Ishikawa (cell line): ENCODE measurements around the gene GALT.
A peak's percentile ranks its signal among the peaks of the same experiment; 100 is the strongest.

Source experiments
- CEBPB ChIP-seq: IDR thresholded peaks from 2 replicates; pipeline ENCODE4 v1.6.1; 2012
- CREB1 ChIP-seq: IDR thresholded peaks from 2 replicates; pipeline ENCODE4 v1.6.1; 2012; ENCODE audit warnings: low read depth
- EGR1 ChIP-seq: IDR thresholded peaks from 2 replicates; pipeline ENCODE4 v1.6.1; 2012
- EP300 ChIP-seq: IDR thresholded peaks from 2 replicates; pipeline ENCODE4 v1.6.1; 2012; ENCODE audit warnings: borderline replicate concordance
- FOXM1 ChIP-seq: IDR thresholded peaks from 2 replicates; pipeline ENCODE4 v1.6.1; 2012; ENCODE audit warnings: low read depth, borderline replicate concordance
- NFIC ChIP-seq: IDR thresholded peaks from 2 replicates; pipeline ENCODE4 v1.6.1; 2012
- RAD21 ChIP-seq: IDR thresholded peaks from 2 replicates; pipeline ENCODE4 v1.6.1; 2012; ENCODE audit warnings: low read depth
- TAF1 ChIP-seq: IDR thresholded peaks from 2 replicates; pipeline ENCODE4 v1.6.1; 2012; ENCODE audit warnings: low read depth, mild to moderate bottlenecking
- TCF12 ChIP-seq: IDR thresholded peaks from 2 replicates; pipeline ENCODE4 v1.6.1; 2012; ENCODE audit warnings: low read depth
- TEAD4 ChIP-seq: IDR thresholded peaks from 2 replicates; pipeline ENCODE4 v1.6.1; 2012
- USF1 ChIP-seq: IDR thresholded peaks from 2 replicates; pipeline ENCODE4 v1.6.1; 2012
- YY1 ChIP-seq: IDR thresholded peaks from 2 replicates; pipeline ENCODE4 v1.6.1; 2012; ENCODE audit warnings: low read depth
- ZBTB7A ChIP-seq: IDR thresholded peaks from 2 replicates; pipeline ENCODE4 v1.6.1; 2012; ENCODE audit warnings: low read depth
- TF ChIP-seq, protein P1 (sequence below): IDR thresholded peaks from 2 replicates; pipeline ENCODE4 v1.6.1; 2012
- TF ChIP-seq, protein P2 (sequence below): IDR thresholded peaks from 2 replicates; pipeline ENCODE4 v1.6.1; 2012; ENCODE audit warnings: low read depth, mild to moderate bottlenecking

The GALT gene

DNA sequence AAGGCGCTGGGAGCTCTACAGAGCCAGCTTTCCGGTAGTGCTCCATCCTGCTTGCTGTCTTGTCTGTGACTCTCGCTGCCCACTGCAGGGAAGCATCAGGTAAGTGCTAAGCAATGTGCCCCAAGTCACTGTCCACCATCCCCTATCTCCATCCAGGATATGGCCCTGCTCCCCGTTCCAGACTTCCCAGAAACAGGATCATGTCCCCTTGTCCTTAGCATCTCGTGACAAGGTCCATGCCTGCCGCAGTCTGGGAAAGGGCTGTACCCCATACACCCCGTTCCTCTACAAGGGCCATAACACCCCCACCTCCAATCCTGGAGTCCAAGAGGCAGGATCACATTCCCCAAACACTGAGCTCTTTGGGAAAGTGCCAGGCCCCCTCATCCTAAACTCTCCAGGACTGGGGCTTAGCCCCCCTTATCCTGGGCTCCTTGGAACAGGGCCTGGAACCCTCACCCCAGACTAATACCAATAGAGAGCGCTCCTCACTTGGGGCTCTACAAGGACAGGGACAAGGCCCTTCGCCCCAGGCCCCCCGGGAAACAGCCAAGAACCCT lies 35.1 kb upstream of the GALT start:
- TF ChIP-seq, protein P1, sequence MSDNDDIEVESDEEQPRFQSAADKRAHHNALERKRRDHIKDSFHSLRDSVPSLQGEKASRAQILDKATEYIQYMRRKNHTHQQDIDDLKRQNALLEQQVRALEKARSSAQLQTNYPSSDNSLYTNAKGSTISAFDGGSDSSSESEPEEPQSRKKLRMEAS = no peak
- TF ChIP-seq TCF12 = no peak
- TF ChIP-seq, protein P2, sequence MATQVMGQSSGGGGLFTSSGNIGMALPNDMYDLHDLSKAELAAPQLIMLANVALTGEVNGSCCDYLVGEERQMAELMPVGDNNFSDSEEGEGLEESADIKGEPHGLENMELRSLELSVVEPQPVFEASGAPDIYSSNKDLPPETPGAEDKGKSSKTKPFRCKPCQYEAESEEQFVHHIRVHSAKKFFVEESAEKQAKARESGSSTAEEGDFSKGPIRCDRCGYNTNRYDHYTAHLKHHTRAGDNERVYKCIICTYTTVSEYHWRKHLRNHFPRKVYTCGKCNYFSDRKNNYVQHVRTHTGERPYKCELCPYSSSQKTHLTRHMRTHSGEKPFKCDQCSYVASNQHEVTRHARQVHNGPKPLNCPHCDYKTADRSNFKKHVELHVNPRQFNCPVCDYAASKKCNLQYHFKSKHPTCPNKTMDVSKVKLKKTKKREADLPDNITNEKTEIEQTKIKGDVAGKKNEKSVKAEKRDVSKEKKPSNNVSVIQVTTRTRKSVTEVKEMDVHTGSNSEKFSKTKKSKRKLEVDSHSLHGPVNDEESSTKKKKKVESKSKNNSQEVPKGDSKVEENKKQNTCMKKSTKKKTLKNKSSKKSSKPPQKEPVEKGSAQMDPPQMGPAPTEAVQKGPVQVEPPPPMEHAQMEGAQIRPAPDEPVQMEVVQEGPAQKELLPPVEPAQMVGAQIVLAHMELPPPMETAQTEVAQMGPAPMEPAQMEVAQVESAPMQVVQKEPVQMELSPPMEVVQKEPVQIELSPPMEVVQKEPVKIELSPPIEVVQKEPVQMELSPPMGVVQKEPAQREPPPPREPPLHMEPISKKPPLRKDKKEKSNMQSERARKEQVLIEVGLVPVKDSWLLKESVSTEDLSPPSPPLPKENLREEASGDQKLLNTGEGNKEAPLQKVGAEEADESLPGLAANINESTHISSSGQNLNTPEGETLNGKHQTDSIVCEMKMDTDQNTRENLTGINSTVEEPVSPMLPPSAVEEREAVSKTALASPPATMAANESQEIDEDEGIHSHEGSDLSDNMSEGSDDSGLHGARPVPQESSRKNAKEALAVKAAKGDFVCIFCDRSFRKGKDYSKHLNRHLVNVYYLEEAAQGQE = no peak

DNA sequence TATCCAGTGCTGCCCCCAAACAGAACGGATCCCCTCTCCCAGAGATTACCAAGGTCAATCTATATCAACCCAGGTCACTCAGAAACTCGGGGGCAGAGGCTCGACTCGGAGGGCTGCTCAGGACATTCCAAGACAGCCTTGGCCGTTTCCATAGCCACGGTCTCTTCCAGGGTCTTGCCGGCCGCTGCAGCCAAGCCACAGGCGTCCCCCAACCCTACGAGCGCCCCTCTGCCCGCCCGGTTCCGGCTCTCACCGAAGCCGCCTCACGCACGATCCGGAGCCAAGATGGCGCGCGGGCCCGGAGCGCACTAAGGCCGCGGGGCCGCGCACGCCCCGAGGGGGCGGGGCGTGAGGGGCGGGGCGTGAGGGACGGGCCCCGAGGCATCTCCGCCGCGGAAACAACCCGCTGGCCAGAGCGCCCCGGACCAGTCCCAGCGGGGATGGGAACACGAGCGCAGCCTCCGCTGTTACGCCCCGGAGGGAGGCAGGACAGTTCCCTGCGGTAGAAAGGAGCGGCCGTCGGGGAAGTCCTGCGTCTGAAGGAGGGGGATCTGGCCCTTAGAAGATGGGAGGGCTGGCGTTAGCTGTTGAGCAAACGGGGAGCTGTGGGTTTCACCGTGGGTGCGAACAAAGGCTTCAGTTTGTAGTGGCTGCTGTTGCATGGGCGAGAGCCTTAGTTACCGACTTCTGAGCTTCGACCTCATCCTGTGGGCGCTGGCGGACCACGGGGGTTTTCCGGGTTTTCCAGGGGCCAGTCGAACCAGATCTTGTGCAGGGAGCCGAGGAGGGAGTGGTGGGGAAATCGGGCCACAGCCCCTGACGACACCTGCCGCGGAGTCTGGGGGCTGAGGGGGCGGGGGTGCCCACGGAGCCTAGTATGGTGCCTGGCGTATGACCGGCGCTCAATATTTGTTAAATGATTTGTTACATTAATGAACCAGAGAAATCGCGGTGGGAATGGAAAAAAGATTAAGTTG lies 34.4 kb upstream of the GALT start, which contains the start of gene RPP25L:
Gene RPP25L, minus strand, starts transcription at position 287 of the 977 bp plus-strand sequence. CDS start 801 bp downstream, outside the sequence.
- no peak for TF ChIP-seq EGR1
- TF ChIP-seq EP300 = no peak
- TF ChIP-seq TEAD4 = peak; percentile 4; the same call in 1 of the 2 replicates
- TF ChIP-seq USF1 = 0 out of 2 replicates have a peak, but pooled peaks have one; percentile 3
- TF ChIP-seq TCF12 = peak; percentile 44; the same call in 1 of the 2 replicates
- TF ChIP-seq, protein P1 = peak; percentile 37; the same call in 1 of the 2 replicates
- TF ChIP-seq YY1 = peak; percentile 89
- peak; percentile 55; the same call in 1 of the 2 replicates for TF ChIP-seq ZBTB7A
- peak; percentile 92 for TF ChIP-seq TAF1

DNA sequence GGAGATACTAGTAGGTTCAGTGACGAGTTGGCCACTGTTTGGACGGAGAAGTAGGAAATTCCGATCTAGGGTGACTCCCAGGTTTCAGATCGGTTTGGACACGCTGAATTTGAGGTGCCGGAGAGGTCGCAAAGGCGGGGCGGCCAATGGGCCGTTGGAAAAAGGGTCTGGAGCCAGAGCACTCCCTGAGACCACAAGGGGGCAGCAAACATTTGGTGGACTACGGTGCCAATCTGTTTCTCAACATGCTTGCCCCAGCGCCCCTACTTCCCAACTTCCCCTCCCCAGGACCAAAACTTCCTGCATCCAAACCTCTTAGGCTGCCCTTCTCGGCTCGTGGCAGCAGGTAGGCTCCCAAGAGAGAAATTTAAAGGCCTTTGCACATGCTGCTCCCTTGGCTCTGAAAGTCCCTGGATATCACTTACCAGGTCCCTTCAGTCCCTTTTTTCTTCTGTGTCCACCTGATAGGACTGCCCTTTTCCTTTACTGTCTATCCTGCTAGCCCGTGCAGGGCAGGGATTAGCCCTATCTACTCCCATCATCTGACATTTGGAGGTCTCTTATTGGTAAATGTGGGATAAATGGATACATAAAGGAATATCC lies 33.6 kb upstream of the GALT start:
- TF ChIP-seq ZBTB7A (peak; percentile 31; the same call in 1 of the 2 replicates), TAF1 (no peak), RAD21 (peak; percentile 64)

DNA sequence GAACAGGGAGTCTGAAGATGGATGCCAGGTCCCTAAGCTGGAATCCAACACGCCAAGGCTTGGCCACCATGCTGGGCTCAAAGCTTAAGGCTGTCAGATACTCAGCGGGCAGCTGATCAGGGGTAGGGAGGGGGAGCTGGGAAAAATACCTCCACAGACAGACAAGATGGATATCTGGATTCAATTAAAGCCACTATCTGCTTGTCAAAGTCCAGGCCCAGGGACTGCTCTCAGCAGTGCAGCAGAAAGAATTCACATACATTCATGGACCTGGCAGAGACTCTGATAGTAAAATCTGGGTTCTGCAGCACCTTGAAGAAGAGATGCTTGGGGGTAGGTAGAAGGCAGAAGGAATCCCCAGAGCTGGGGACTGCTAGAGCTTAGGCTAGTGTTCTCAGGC lies 31.3 kb upstream of the GALT start:
- TF ChIP-seq EGR1 (no peak), NFIC (no peak), USF1 (no peak), RAD21 (no peak), ZBTB7A (no peak), EP300 (no peak), FOXM1 (no peak), CREB1 (no peak), TEAD4 (no peak), TCF12 (no peak), TAF1 (no peak), CEBPB (no peak), YY1 (no peak)
- TF ChIP-seq, protein P2 = no peak
- TF ChIP-seq, protein P1 = no peak
